SJSA1 (cell line): ENCODE data around the gene RTP1. TPM values are rescaled to one million over a fixed set of nuclear protein-coding genes. Genes with fewer than 3 reads are reported as not detected.

Source experiments
- DNase-seq, 2 experiments: peaks; one replicate each; pipeline ENCODE4 v3.0.0-alpha.2; 2015 to 2020; ENCODE audit warnings: low spot score in 2 of 2, low read depth in 1 of 2
- H3K27ac ChIP-seq: fragments of 250-450 bp; sonication (Bioruptor Pico); 2 replicates; pipeline ENCODE4 v1.5.1; 2020; ENCODE audit warnings: mild to moderate bottlenecking, moderate library complexity
- H3K27me3 ChIP-seq: fragments of 250-450 bp; sonication (Bioruptor Pico); replicated peaks from 2 replicates; pipeline ENCODE4 v1.5.1; 2020; ENCODE audit warnings: mild to moderate bottlenecking, moderate library complexity
- H3K36me3 ChIP-seq: fragments of 250-450 bp; sonication (Bioruptor Pico); 2 replicates; pipeline ENCODE4 v1.5.1; 2020; ENCODE audit warnings: mild to moderate bottlenecking
- H3K4me1 ChIP-seq: fragments of 250-450 bp; sonication (Bioruptor Pico); replicated peaks from 2 replicates; pipeline ENCODE4 v1.6.1; 2021; ENCODE audit warnings: mild to moderate bottlenecking
- H3K4me3 ChIP-seq: fragments of 250-450 bp; sonication (Bioruptor Pico); 2 replicates; pipeline ENCODE4 v1.5.1; 2020; ENCODE audit warnings: mild to moderate bottlenecking
- H3K9me3 ChIP-seq: fragments of 250-450 bp; sonication (Bioruptor Pico); replicated peaks from 2 replicates; pipeline ENCODE4 v1.5.1; 2020; ENCODE audit warnings: mild to moderate bottlenecking
- total RNA-seq: library from RNA; depleted of rRNA; stranded (reverse); fragments of >200 nt; shearing (Covaris generic); gene quantifications from 2 replicates; pipeline ENCODE4 v1.2.3, GENCODE V29; 2014

RTP1 gene
- total RNA-seq, 1 experiment from 2014 or later, result not detected

DNA sequence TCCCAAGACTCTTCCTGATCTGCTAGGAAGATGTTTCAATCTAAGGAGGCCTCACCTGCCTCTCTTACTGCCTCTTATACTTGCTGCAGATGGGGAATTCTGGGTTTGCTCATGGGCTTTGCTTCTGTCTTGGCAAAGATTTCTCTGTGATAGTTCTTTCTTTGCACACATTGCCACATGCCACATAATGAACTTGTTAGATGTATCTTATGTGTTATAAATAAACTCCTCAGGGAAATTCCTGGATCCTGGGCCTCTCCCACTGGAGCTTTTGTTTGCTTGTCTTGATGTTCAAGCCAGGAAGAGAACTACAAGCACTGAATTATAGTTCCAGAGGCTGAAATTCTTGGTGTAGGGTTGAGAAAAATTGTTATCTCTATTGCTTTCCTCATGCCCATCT, 12.2 kb downstream of the RTP1 start:
- no peaks in the 10 kb centered on the region for H3K36me3 ChIP-seq
- H3K9me3 ChIP-seq, result peaks cover 11% of the 10 kb centered on the region; the same call in 1 of the 2 replicates
- H3K27me3 ChIP-seq, result no peaks in the 10 kb centered on the region
- H3K4me1 ChIP-seq, result peaks cover 63% of the 10 kb centered on the region
- no peak for DNase-seq
- peak overlapping the region; percentile 54 for H3K27ac ChIP-seq
- no peak overlapping the region for H3K4me3 ChIP-seq

DNA sequence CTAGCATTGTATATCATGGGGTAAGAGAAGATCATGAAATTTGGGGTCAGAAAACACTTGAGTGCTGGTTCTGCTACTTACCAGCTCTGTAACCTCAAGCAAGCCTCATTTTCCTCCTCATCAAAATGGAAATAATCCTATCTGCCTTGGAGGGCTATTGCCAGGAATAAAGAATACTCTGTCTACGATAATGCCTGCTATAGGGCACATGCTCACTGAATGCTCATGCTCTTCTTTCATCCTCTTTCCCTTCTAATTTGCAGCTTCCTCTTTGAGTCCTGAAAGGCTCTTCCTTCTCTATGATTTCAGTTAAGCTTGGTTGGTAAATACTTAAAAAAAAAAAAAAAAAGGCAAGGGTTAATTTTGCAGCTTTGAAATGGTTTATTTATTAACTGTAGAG, 12.8 kb downstream of the RTP1 start:
- H3K36me3 ChIP-seq, result no peaks in the 10 kb centered on the region
- H3K27me3 ChIP-seq, result no peaks in the 10 kb centered on the region
- peaks cover 63% of the 10 kb centered on the region for H3K4me1 ChIP-seq
- H3K27ac ChIP-seq, result peak overlapping the region; percentile 54
- H3K9me3 ChIP-seq, result peaks cover 11% of the 10 kb centered on the region; the same call in 1 of the 2 replicates
- H3K4me3 ChIP-seq, result no peak overlapping the region
- no peak for DNase-seq

DNA sequence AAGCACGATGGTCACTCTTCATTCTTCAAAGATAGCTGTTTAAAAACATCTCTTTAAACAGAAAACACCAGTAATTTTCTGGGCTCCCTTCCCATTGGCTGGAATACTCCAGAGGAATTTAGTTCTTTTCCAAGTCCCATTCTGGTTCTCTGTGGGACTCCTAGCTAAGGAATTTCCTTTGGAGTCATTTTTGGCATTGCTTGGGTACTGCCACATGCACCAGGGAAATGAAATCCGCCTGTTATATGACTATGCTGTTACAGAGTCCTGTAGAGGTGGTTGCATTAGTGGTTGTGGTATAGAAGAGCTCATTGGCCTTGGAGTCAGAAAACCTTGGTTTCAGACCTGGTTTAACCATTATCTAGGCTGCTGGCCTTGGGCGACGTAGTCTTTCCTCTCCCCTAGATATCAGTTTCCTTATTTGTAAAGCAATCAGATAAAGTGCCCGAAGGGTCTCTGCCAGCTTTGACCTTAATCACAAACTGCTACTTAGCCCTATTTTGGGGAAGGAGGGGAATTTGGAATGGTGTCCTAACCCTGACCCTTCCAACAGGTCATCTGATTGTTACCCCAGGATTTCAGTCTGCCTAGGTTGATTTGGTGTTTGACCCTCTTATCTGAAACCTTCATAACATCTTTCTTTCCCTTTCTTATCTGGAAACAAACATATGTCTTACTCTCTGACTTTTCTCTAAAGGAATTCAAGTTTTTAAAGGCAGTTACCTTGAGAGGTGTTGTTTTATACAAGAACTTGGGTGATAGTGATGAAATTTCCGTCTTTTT, 13.4 kb downstream of the RTP1 start:
- peaks cover 11% of the 10 kb centered on the region; the same call in 1 of the 2 replicates for H3K9me3 ChIP-seq
- H3K4me3 ChIP-seq, result no peak overlapping the region
- H3K27ac ChIP-seq, result peak overlapping the region; percentile 83
- H3K4me1 ChIP-seq, result peaks cover 63% of the 10 kb centered on the region
- peak in 1 of 2 experiments; percentile 74 for DNase-seq
- no peaks in the 10 kb centered on the region for H3K27me3 ChIP-seq
- H3K36me3 ChIP-seq, result no peaks in the 10 kb centered on the region

DNA sequence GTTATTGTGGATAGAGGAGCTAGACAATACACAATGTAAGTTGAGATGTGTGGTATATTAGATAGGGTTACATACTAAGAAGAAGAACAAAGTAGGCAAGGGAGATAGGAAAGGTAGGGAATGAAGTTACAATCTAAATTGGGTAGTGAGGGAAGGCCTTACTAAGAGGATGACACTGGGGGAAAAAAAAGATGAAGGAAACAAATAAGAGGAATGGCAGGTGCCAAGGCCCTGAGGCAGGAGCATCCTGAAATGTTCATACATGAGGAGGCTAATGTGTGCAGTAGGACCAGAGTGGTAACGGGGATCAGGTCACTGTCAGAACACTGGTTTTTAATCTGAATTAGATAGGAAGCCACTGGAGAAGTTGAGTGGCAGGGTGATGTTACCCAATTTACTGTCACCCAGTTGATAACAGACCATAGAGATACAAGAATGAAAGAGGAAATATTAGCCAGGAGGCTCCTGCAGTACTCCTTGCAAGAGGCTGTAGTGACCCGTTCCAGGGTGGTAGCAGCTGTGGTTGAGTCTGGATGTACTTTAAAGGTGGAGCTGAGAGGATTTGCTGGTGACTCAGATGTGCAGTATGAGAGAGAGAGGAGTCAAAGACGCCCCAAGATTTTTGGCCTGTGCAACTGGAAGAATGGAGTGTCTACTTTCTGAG, 14.4 kb downstream of the RTP1 start:
- DNase-seq, result peak in 1 of 2 experiments; percentile 57
- H3K4me1 ChIP-seq, result peaks cover 63% of the 10 kb centered on the region
- no peaks in the 10 kb centered on the region for H3K36me3 ChIP-seq
- H3K9me3 ChIP-seq, result peaks cover 11% of the 10 kb centered on the region; the same call in 1 of the 2 replicates
- H3K27me3 ChIP-seq, result no peaks in the 10 kb centered on the region
- H3K27ac ChIP-seq, result peak overlapping the region; percentile 83
- no peak overlapping the region for H3K4me3 ChIP-seq

DNA sequence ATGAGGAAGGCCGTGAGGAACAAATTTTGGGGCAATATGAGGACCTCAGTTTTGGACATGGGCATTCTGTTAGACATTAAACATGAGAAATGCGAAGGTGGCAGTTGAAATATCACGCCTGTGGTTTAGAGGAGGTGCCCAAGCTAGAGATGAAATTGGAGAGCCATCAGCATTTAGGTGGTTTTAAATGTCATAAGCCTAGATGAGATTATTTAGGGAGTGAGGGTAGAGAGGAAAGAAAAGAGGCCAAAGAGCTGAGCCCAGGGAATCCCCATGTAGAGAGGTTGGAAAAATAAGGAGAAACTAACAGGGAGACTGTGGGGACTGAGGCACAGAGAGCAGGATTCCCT, 14.9 kb downstream of the RTP1 start:
- Histone ChIP-seq H3K9me3 (peaks cover 6% of the 10 kb centered on the region; the same call in 1 of the 2 replicates), H3K36me3 (no peaks in the 10 kb centered on the region), H3K27me3 (no peaks in the 10 kb centered on the region), H3K4me3 (no peak overlapping the region), H3K4me1 (peaks cover 63% of the 10 kb centered on the region), H3K27ac (peak overlapping the region; percentile 83)
- DNase-seq, result no peak

DNA sequence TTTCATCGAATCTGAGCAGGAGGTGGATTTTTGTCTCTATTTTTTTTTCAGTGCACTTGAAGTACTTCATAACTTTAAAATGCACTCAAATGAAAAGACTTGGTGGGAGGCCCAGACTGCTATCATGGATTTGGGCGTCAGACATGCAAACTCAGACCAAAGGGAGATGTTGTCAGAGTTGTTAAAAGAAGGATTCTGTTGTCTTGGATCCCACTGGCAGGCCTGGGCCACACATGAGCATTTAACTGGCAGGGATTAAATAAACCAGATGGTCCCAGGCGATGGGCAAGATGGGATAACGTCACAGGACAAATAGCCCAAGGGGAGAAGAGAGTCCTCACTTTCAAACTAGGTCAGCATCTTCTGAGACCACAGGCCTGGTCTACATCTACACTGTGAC, 15.4 kb downstream of the RTP1 start:
- H3K27me3 ChIP-seq, result no peaks in the 10 kb centered on the region
- H3K9me3 ChIP-seq, result peaks cover under 1% of the 10 kb centered on the region; the same call in 1 of the 2 replicates
- DNase-seq, result peak; percentile 76 to 85
- no peak overlapping the region for H3K4me3 ChIP-seq
- H3K27ac ChIP-seq, result peak overlapping the region; percentile 83
- no peaks in the 10 kb centered on the region for H3K36me3 ChIP-seq
- peaks cover 62% of the 10 kb centered on the region for H3K4me1 ChIP-seq

DNA sequence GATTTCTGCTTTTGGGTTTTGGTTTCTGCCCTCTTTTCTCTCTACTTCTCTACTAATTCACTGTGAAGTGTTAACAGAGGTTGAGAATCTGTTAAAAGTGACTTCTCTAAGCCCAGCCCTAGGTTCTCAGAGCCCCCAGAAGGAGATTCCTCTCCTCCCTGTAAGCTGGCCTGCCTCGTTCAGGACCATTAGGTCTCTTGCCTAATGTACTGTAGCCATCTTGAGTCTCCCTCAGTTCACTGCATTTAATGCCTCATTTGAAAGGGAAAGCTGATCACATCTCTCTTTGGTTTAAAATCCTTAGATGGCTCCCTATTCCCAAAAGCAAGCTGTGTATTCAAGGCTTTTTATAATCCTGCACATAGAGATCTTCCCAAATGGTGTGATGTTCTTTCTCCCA, 16.3 kb downstream of the RTP1 start:
- Histone ChIP-seq H3K27me3 (no peaks in the 10 kb centered on the region), H3K36me3 (no peaks in the 10 kb centered on the region), H3K4me3 (no peak overlapping the region), H3K27ac (peak overlapping the region; percentile 70; the same call in 1 of the 2 replicates), H3K9me3 (no peaks in the 10 kb centered on the region), H3K4me1 (peaks cover 55% of the 10 kb centered on the region)
- no peak for DNase-seq

DNA sequence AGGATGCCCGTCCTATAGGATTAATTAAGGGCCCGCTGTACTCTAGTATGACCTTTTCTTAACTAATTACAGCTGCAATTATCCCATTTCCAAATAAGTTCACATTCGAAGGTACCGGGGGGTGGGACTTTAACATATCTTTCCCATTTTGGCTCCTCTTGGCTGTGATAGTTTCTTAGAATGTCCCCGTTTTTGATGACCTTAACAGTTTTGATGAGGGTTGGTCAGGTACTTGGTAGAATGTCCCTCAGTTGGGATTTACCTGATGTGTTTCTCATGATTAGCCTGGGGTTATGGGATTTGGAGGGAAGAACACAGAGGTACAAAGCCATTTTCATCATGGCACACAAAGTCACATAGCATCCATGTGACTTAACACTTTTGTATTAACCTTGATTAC, 18.2 kb downstream of the RTP1 start:
- H3K4me1 ChIP-seq, result peaks cover 36% of the 10 kb centered on the region
- no peaks in the 10 kb centered on the region for H3K36me3 ChIP-seq
- H3K4me3 ChIP-seq, result no peak overlapping the region
- no peaks in the 10 kb centered on the region for H3K27me3 ChIP-seq
- DNase-seq, result no peak
- no peaks in the 10 kb centered on the region for H3K9me3 ChIP-seq
- H3K27ac ChIP-seq, result no peak overlapping the region

DNA sequence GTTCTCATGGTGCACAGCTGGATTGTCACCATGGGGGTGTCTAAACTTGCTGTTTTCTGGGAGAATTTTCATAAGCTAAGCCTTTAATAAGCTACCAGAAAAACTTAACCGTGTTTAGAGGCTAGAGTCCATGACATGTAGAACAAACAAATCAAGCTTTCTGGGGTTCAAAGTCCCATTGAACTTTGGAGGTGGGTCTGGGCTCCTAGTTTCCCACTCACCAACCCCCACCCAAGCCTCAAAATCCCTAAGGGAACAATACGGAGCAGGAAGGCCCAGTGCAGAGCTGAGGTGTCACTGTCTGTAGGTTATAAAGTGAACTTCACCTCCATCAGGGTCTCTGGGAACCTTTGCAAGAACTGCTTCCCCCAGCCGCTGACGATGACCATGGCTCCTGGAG, 25.5 kb downstream of the RTP1 start:
- Histone ChIP-seq H3K27me3 (no peaks in the 10 kb centered on the region), H3K9me3 (no peaks in the 10 kb centered on the region), H3K36me3 (no peaks in the 10 kb centered on the region), H3K4me1 (peaks cover 8% of the 10 kb centered on the region), H3K4me3 (no peak overlapping the region), H3K27ac (no peak overlapping the region)
- no peak for DNase-seq

DNA sequence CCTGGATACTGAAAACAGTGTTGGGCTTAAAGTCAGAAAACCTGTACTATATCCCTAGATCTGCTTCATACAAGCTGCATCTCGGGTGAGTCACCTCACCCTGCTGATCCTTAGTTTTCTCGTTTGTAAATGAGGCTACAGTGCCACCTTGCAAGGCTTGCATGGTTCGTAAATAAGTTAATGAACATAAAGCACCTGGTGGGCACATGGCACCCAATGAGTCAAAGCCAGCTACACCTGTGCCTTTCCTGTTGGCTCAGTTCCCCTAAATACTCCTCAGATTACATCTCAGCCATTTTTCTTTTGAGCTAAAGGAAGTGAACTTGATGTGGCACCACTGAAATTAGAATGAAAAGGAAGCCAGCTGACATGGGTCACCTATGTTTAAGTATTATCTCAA, 26.5 kb downstream of the RTP1 start:
- DNase-seq, result no peak
- Histone ChIP-seq H3K27me3 (no peaks in the 10 kb centered on the region), H3K9me3 (0 out of 2 replicates have a peak, but pooled peaks cover 2% of the 10 kb centered on the region)

DNA sequence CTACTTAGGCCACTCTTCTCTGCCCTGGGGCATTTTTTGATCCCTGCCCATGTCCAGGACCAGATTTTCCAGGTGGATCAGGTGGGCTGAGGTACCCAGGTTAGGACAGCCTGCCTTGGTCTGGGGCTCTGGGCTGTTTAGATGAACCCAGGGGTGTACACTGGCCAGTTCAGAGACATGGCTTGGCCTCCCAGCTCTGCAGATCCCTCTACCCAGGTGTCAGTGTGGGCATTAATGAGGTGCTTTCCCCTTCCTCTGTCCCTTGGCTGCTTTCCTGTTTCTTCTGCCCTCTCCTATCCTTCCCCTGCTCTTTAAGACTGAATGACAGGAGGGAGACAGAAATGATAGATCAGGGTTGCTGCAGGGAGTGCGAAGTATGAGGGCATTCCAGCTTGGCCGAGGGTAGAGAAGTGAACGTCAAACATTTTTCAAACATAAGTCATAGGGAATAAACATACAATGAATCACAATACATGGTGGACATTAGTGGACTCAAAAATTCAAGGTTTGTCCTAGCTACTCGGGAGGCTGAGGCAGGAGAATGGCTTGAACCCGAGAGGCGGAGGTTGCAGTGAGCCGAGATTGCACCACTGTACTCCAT, 30.5 kb downstream of the RTP1 start:
- DNase-seq, result peak; percentile 52 to 58
- H3K4me3 ChIP-seq, result no peak overlapping the region
- H3K27ac ChIP-seq, result no peak overlapping the region; the same call in 1 of the 2 replicates
- H3K4me1 ChIP-seq, result peaks cover 16% of the 10 kb centered on the region
- H3K36me3 ChIP-seq, result no peaks in the 10 kb centered on the region
- peaks cover 2% of the 10 kb centered on the region; the same call in 1 of the 2 replicates for H3K9me3 ChIP-seq
- no peaks in the 10 kb centered on the region for H3K27me3 ChIP-seq

More for the DNA sequence above, 26.5 kb downstream of the RTP1 start:
- H3K36me3 ChIP-seq, result no peaks in the 10 kb centered on the region
- no peak overlapping the region for H3K4me3 ChIP-seq
- no peak overlapping the region for H3K27ac ChIP-seq
- H3K4me1 ChIP-seq, result peaks cover 16% of the 10 kb centered on the region

DNA sequence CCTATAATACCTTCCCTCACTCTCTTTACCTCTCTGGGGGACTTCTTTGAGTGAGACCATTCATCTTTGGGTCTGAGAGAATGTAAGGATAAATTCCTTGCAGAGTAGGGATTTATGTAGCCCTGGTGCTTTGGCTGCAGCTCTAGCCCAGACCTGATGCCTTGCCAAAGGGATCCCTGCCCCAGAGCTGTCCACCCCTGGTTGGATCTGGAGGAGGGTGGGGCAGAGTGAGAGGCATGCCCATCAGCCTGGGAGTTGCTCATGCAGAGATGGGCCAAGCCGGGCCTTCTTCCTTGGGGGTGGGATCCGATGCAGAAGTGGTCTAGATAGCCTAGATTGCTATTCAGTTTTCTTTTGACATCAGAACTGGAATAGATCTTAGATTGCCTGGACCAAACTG, 31.5 kb downstream of the RTP1 start:
- Histone ChIP-seq H3K9me3 (peaks cover 2% of the 10 kb centered on the region; the same call in 1 of the 2 replicates), H3K27me3 (no peaks in the 10 kb centered on the region), H3K4me1 (peaks cover 16% of the 10 kb centered on the region), H3K36me3 (no peaks in the 10 kb centered on the region), H3K4me3 (no peak overlapping the region), H3K27ac (no peak overlapping the region)
- DNase-seq, result no peak

DNA sequence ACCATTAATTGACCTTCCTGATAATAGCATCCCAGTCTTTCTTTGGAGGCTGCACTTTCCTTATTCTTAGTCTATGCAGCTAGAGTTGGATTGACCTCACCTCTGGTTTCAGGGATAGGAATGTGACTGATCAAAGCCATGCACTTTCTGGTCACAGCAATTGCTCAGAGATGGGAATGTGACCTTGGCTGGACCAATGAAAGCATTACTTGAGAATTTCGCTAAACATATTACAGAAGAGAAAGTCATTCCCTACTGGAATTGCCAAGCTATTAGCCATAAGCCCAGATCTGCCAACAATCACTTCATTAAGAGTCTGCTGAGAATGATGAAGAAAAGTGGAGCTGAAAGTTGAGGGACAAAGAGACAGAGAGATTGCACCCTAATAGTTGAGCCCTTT, 32.7 kb downstream of the RTP1 start:
- no peaks in the 10 kb centered on the region for H3K27me3 ChIP-seq

DNA sequence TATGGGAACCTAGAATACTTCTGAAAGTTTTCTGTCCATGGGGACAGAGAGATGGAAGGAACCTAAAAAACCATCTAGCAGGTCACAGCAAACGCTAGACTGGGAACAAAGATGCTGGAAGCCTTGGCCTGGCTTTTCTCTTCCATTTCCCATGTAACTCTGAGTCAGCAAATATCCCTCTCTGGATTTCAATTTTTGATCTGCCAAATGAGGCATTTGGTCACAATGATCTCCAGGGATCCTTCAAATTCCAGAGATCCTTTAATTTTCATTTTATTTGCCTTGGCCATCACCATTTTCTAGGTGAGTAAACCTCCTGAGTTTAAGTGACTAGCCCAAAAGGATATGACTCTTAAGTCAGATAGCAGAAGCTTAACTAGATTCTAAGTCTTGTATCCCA, 39.7 kb downstream of the RTP1 start:
- Histone ChIP-seq H3K27ac (no peak overlapping the region), H3K36me3 (no peaks in the 10 kb centered on the region), H3K4me3 (no peak overlapping the region), H3K9me3 (no peaks in the 10 kb centered on the region), H3K27me3 (no peaks in the 10 kb centered on the region), H3K4me1 (no peaks in the 10 kb centered on the region)
- DNase-seq, result no peak

More for the DNA sequence above, 32.7 kb downstream of the RTP1 start:
- H3K4me1 ChIP-seq, result peaks cover 16% of the 10 kb centered on the region
- no peak overlapping the region for H3K4me3 ChIP-seq
- no peak overlapping the region for H3K27ac ChIP-seq
- DNase-seq, result no peak
- H3K9me3 ChIP-seq, result peaks cover 2% of the 10 kb centered on the region; the same call in 1 of the 2 replicates
- no peaks in the 10 kb centered on the region for H3K36me3 ChIP-seq
